AG04449 (cell line): ENCODE measurements around the gene PPP4R4.

ENCODE experiments used
- CTCF ChIA-PET: fragments of 350-600 bp; formaldehyde crosslinking; extraction: SDS; loops from one replicate; lab custom pipeline; 2021; ENCODE audit warnings: antibody characterized with exemption; lab: Yijun Ruan, JAX
- POLR2A ChIA-PET: fragments of 400-600, 350-600 bp; formaldehyde crosslinking; extraction: SDS; loops from one replicate; lab custom pipeline; 2020; ENCODE audit warnings: antibody characterized with exemption, inconsistent platforms; lab: Yijun Ruan, JAX
- DNase-seq: peaks from one replicate; pipeline ENCODE4 v3.0.0-alpha.2; 2010; ENCODE audit warnings: low read depth, low spot score
- H3K4me3 ChIP-seq: 2 replicates; pipeline ENCODE4 v1.5.1; 2011; ENCODE audit warnings: low read depth, mild to moderate bottlenecking, control low read depth, low read length
- CTCF ChIP-seq: IDR thresholded peaks from one replicate; pipeline ENCODE4 v1.5.1; 2011; ENCODE audit warnings: mild to moderate bottlenecking, moderate library complexity, low read length, control low read depth, inconsistent platforms; ENCODE audit not compliant: insufficient read depth; ENCODE audit errors: missing control alignments

PPP4R4 gene

GRCh38 chr14:94282991-94283723 lies 109.0 kb downstream of the PPP4R4 start:
- CTCF ChIA-PET: no interaction called here
- no peak overlapping the region for H3K4me3 ChIP-seq
- TF ChIP-seq CTCF: no peak
- POLR2A ChIA-PET: no interaction called here
- peak; percentile 19 for DNase-seq

- TF ChIP-seq CTCF: no peak
- H3K4me3 ChIP-seq: no peak overlapping the region
- DNase-seq: no peak
- POLR2A ChIA-PET: no interaction called here
- CTCF ChIA-PET: no interaction called here
Measured at GRCh38 chr14:94284221-94284620, 110.1 kb downstream of the PPP4R4 start.

GRCh38 chr14:94285158-94285557 lies 111.0 kb downstream of the PPP4R4 start:
- no peak for TF ChIP-seq CTCF
- no peak overlapping the region for H3K4me3 ChIP-seq
- CTCF ChIA-PET: no interaction called here
- POLR2A ChIA-PET: no interaction called here
- no peak for DNase-seq

GRCh38 chr14:94288610-94289465 lies 114.7 kb downstream of the PPP4R4 start:
- H3K4me3 ChIP-seq: no peak overlapping the region
- POLR2A ChIA-PET: no interaction called here
- CTCF ChIA-PET: no interaction called here
- TF ChIP-seq CTCF: no peak
- no peak for DNase-seq

- POLR2A ChIA-PET: no interaction called here
- CTCF ChIA-PET: no interaction called here
Measured at GRCh38 chr14:94290197-94290596, 116.1 kb downstream of the PPP4R4 start.

More at GRCh38 chr14:94290197-94290596, 116.1 kb downstream of the PPP4R4 start:
- DNase-seq: no peak
- no peak for TF ChIP-seq CTCF
- no peak overlapping the region for H3K4me3 ChIP-seq
